GM12872 (cell line): ENCODE results near the gene DYNC1H1.

ENCODE experiments used
- CTCF ChIP-seq: IDR thresholded peaks from 3 replicates; pipeline ENCODE4 v1.5.1; 2011; ENCODE audit warnings: low read depth, mild to moderate bottlenecking, low read length, moderate library complexity; ENCODE audit not compliant: insufficient read depth

Gene DYNC1H1

DNA sequence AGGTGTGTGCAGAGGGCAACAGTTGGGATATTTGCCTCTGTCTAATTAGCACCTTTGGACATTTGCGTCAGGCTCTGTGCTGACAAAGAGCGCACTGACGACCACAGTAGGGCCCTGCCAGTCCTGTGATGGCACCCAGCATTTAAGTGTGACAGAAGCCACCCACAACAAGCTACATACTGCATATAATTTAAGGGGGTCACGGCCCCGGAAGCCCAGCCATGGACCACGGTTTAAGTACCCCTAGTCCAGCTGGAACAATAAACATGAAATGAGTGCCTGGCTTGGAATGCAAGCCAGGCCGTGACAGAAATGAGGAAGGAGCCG lies 16.8 kb upstream of the DYNC1H1 start:
- TF ChIP-seq CTCF: no peak

DNA sequence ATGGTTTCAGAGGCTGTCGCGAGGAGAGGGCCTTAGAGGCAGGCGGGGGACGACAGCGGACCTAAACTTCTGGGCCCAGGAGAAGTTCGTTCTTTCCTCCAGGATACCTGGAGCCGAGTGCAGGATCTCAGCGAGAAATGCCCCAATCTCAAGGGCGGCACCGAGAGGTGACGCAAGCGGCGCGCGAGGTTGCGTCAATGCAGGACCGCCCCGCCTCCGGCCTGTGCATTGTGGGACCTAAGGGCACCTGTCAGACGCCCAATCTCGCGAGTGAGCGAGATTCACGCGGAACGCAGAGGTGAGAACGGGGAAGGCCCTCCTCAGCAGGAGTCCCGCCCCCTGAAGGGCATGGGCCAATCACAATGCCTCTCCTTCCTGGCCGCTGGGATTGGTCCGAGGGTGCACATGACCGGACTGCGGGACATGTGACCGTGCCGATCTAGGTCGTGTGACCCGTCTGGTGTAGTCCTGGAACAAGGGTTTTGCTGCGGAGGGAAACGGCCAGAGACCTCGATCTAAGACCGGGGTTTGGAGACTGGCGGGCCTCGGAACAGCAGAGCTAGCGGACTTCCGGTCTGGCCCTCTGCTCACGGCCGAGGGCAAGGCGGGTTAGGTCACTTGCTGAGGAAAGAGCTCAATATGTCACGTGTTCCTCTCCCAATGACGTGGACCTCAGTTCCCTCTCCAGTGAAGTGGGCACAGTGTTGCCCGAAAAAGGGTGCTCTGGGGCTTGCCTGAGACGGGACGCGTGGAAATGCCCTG lies 16.3 kb upstream of the DYNC1H1 start:
- no peak for TF ChIP-seq CTCF

- no peak for TF ChIP-seq CTCF
Measured at GRCh38 chr14:101948666-101949216, 15.6 kb upstream of the DYNC1H1 start.

DNA sequence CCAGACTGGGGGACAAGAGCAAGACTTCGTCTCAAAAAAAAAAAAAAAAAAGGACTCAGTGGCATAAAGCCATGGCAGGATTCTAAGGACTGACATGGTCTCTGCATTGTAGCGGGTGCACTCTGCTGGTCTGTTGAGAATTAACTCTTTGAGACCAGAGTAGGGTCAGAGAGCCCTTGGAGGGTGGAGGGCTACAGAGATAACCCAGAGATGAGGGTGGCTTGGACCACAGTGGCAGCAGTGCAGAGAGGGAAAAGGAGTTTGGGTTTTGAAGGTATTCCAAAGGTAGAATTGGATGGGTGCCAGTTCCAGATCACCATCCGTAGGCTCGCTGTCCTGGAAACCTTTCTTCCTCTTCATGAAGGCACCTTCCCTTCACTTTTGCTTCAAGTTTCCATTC lies 14.3 kb upstream of the DYNC1H1 start:
- no peak for TF ChIP-seq CTCF

- no peak for TF ChIP-seq CTCF
Measured at GRCh38 chr14:101950516-101951215, 13.7 kb upstream of the DYNC1H1 start.

GRCh38 chr14:101953151-101953550 lies 11.2 kb upstream of the DYNC1H1 start:
- TF ChIP-seq CTCF: no peak

DNA sequence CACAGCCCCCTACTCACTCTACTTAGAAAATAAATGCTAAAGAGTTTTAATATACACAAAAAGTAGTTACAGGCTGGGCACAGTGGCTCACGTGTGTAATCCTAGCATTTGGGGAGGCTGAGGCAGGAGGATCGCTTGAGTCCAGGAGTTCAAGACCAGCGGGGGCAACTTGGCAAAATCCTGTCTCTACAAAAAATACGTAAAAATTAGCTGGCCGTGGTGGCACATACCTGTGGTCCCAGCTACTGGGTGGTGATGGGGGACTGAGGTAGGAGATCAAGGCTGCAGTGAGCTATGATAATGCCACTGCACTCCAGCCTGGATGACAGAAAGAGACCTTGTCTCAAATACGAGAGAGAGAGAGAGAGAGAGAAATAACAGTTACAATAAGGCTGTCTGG lies 9.9 kb upstream of the DYNC1H1 start:
- TF ChIP-seq CTCF: no peak
